Measurements from ENCODE around the gene RAB4A.

DNA sequence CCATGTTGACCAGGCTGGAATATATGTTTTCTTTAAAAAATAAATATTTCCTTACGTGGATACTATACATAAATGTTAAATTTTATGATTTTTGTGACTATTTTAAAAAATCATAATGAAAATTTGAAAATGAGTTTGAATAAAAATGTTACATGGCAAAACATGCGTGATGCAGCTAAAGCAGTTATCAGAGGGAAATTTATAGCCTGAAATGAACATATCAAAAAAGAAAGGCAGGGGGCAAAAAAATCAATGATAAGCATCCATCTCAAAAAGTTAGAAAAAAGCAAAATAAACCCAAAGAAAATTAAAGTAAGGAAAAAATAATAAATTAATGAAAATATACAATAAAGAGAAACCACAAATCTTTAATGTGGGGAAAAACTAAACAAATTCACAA lies 63.4 kb downstream of the RAB4A start:
- TF ChIP-seq FOXA1 (IDR thresholded peaks at IDR 0.05) (no peak), FOXA1 (CRISPR knock-in tag; IDR thresholded peaks at IDR 0.05) (no peak), PBX3 (CRISPR knock-in tag; IDR thresholded peaks at IDR 0.05; ENCODE audit: borderline replicate concordance) (no peak), PHB2 (IDR thresholded peaks at IDR 0.05; ENCODE audit: partially characterized antibody) (no peak), GABPB1 (CRISPR knock-in tag; IDR thresholded peaks at IDR 0.05) (no peak)

All from HepG2 (cell line).